GM12878 (cell line): ENCODE data around the gene RAP1GAP2. TPM values are rescaled to one million over a fixed set of nuclear protein-coding genes. Genes with fewer than 3 reads are reported as not detected.

ENCODE experiments used
- ATAC-seq: fragments of 200-7000 bp; cut with Tn5 transposase; 3 replicates; pipeline ENCODE4 v1.9.1; 2020; ENCODE audit warnings: mild to moderate bottlenecking, moderate library complexity
- BruUV-seq: library from RNA; stranded (reverse); fragments of 400-500 nt; replicated peaks from 2 replicates; lab custom pipeline; 2021; lab: Mats Ljungman, UMichigan
- CTCF ChIA-PET: fragments of 300-600 bp; sonication (Branson Sonifier 250); formaldehyde crosslinking; extraction: SDS; loops from one replicate; lab custom pipeline; 2021; ENCODE audit warnings: inconsistent platforms; lab: Yijun Ruan, JAX
- POLR2A ChIA-PET: fragments of 350-600 bp; formaldehyde crosslinking; extraction: SDS; loops from one replicate; lab custom pipeline; 2021; ENCODE audit warnings: inconsistent platforms; lab: Charles Lee
- RAD21 ChIA-PET: fragments of 300-600 bp; sonication (Branson Sonifier 250); formaldehyde crosslinking; loops from one replicate; lab custom pipeline; 2023; ENCODE audit warnings: antibody characterized with exemption; ENCODE audit not compliant: unreplicated experiment; lab: Charles Lee
- SMC1A ChIA-PET: fragments of 300-600 bp; sonication (Branson Sonifier 250); formaldehyde crosslinking; loops from one replicate; lab custom pipeline; 2023; ENCODE audit not compliant: unreplicated experiment, uncharacterized antibody; lab: Charles Lee
- DNase-seq: peaks from one replicate; pipeline ENCODE4 v3.0.0-alpha.2; 2011; ENCODE audit warnings: low read depth, low spot score
- FAIRE-seq: peaks from 3 replicates; lab custom pipeline; 2011; peaks lifted over from hg19 to GRCh38; lab: Jason Lieb, UNC
- H2AFZ ChIP-seq: 2 replicates; pipeline ENCODE4 v1.6.0; 2011; ENCODE audit warnings: low read depth, low read length, control low read depth; ENCODE audit not compliant: control insufficient read depth
- H3K27ac ChIP-seq: 2 replicates; pipeline ENCODE4 v1.5.1; 2011; ENCODE audit warnings: control low read depth; ENCODE audit not compliant: control insufficient read depth, insufficient read depth
- H3K27me3 ChIP-seq, 2 experiments: replicated peaks in 1 of 2; 2 replicates each; pipeline versions ENCODE4 v1.6.0 to v1.6.1; 2011; ENCODE audit warnings: low read length in 1 of 2; ENCODE audit not compliant: control insufficient read depth in 2 of 2, insufficient read depth in 2 of 2
- H3K36me3 ChIP-seq, 2 experiments: 2 replicates each; pipeline ENCODE4 v1.5.1; 2011; ENCODE audit warnings: low read length in 1 of 2; ENCODE audit not compliant: control insufficient read depth in 2 of 2, insufficient read depth in 2 of 2
- H3K4me1 ChIP-seq: 2 replicates; pipeline ENCODE4 v1.6.1; 2011; ENCODE audit warnings: mild to moderate bottlenecking, low read length, moderate library complexity, mixed read lengths; ENCODE audit not compliant: control insufficient read depth, insufficient read depth
- H3K4me2 ChIP-seq: 2 replicates; pipeline ENCODE4 v1.6.0; 2011; ENCODE audit warnings: control low read depth; ENCODE audit not compliant: control insufficient read depth, insufficient read depth
- H3K4me3 ChIP-seq: fragments of 200-600 bp; sonication (generic); 2 replicates; pipeline ENCODE4 v1.5.1; 2016
- H3K79me2 ChIP-seq: 2 replicates; pipeline ENCODE4 v1.6.0; 2011; ENCODE audit warnings: low read length; ENCODE audit not compliant: control insufficient read depth, insufficient read depth
- H3K9ac ChIP-seq: 2 replicates; pipeline ENCODE4 v1.8.0; 2011; ENCODE audit warnings: low read length, control low read depth, mixed read lengths; ENCODE audit not compliant: control insufficient read depth, insufficient read depth
- H3K9me3 ChIP-seq: replicated peaks from 3 replicates; pipeline ENCODE4 v1.5.1; 2011; ENCODE audit warnings: mild to moderate bottlenecking, low read length; ENCODE audit not compliant: control insufficient read depth, insufficient read depth
- H4K20me1 ChIP-seq: 2 replicates; pipeline ENCODE4 v1.6.0; 2011; ENCODE audit not compliant: control insufficient read depth, insufficient read depth
- BACH1 ChIP-seq: fragments of 450-650 bp; IDR thresholded peaks from 2 replicates; pipeline ENCODE4 v1.6.1; 2017; ENCODE audit warnings: mild to moderate bottlenecking, borderline replicate concordance
- CEBPB ChIP-seq, 2 experiments: fragments of 150-350 bp in 1 of 2; IDR thresholded peaks; 2 replicates each; pipeline ENCODE4 v1.6.1; 2012 to 2014; ENCODE audit warnings: low read depth in 2 of 2, low read length in 2 of 2, borderline replicate concordance in 1 of 2, inconsistent platforms in 1 of 2
- CHD1 ChIP-seq: IDR thresholded peaks from 2 replicates; pipeline ENCODE4 v1.6.1; 2012; ENCODE audit warnings: low read depth, low read length, improper control_type of control experiment
- EED ChIP-seq: sonication (generic); IDR thresholded peaks from 2 replicates; pipeline ENCODE4 v1.6.1; 2016; ENCODE audit warnings: antibody characterized with exemption, low read depth
- IRF5 ChIP-seq: fragments of 450-650 bp; IDR thresholded peaks from 2 replicates; pipeline ENCODE4 v1.6.1; 2017; ENCODE audit warnings: borderline replicate concordance
- NFIC ChIP-seq: IDR thresholded peaks from 2 replicates; pipeline ENCODE4 v1.6.1; 2012; ENCODE audit warnings: low read depth, mild to moderate bottlenecking, inconsistent platforms, low read length, moderate library complexity
- NFYB ChIP-seq: IDR thresholded peaks from 2 replicates; pipeline ENCODE4 v1.6.1; 2011; ENCODE audit warnings: low read depth, mild to moderate bottlenecking, low read length, improper control_type of control experiment, moderate library complexity; ENCODE audit not compliant: insufficient read depth
- RFX5 ChIP-seq: IDR thresholded peaks from 2 replicates; pipeline ENCODE4 v1.6.1; 2011; ENCODE audit warnings: low read depth, low read length, improper control_type of control experiment
- RUNX3 ChIP-seq: IDR thresholded peaks from 2 replicates; pipeline ENCODE4 v1.6.1; 2012; ENCODE audit warnings: low read length, inconsistent platforms
- TCF7 ChIP-seq: IDR thresholded peaks from 2 replicates; pipeline ENCODE4 v1.6.1; 2014; ENCODE audit warnings: antibody characterized with exemption, borderline replicate concordance
- USF1 ChIP-seq: IDR thresholded peaks from 2 replicates; pipeline ENCODE4 v1.6.1; 2011; ENCODE audit warnings: borderline replicate concordance, low read depth, mild to moderate bottlenecking, moderate library complexity, mixed read lengths, low read length; ENCODE audit not compliant: insufficient read depth; ENCODE audit errors: extremely low read length
- ZNF24 ChIP-seq: fragments of 450-650 bp; IDR thresholded peaks from 2 replicates; pipeline ENCODE4 v1.6.1; 2017; ENCODE audit warnings: antibody characterized with exemption, mild to moderate bottlenecking
- ZNF274 ChIP-seq: IDR thresholded peaks from one replicate; pipeline ENCODE4 v1.8.0; 2011; ENCODE audit not compliant: insufficient read length, insufficient read depth
- ZNF687 ChIP-seq: fragments of 450-650 bp; IDR thresholded peaks from 2 replicates; pipeline ENCODE4 v1.6.1; 2017; ENCODE audit warnings: mild to moderate bottlenecking, moderate library complexity
- WGBS: methylation state at CpG from one replicate; pipeline ENCODE4 v1.1.6; 2016; ENCODE audit warnings: low lambda C conversion rate; ENCODE audit not compliant: insufficient replicate concordance, insufficient coverage; ENCODE audit errors: missing lambda C conversion rate; 5-methylcytosine and 5-hydroxymethylcytosine counted together
- in situ Hi-C: fragments of 300-500 bp; cut with MboI; formaldehyde crosslinking; loops from 9 replicates; pipeline ENCODE4 v1.14.3; 2018; ENCODE audit warnings: mixed read lengths
- intact Hi-C: fragments of 100-400 bp; cut with micrococcal nuclease; formaldehyde crosslinking; loops from one replicate; pipeline ENCODE4 v1.14.2; 2022; ENCODE audit not compliant: unreplicated experiment
- polyA plus RNA-seq, 11 experiments: library from polyadenylated mRNA; depleted of rRNA in 4 of 11; unstranded in 6 of 11; stranded (reverse) in 5 of 11; fragments of >200 nt; fragmentation: Nextera tagmentation in 4 of 11; fragmentation: Illumina TruSeq in 1 of 11; extraction: Ambion mirVana in 4 of 11; extraction: Trizol in 1 of 11; gene quantifications; 1 replicate in 1 of 11; 2 replicates in 10 of 11; pipeline versions ENCODE4 v1.2.1 to v1.2.3, GENCODE V29; 2011 to 2016; ENCODE audit warnings: inconsistent platforms in 2 of 11, missing spikeins in 2 of 11, low read depth in 1 of 11
- total RNA-seq, 4 experiments: library from RNA; depleted of rRNA in 3 of 4; stranded (reverse); fragments of >200 nt in 3 of 4; fragmentation: Illumina TruSeq in 1 of 4; extraction: Trizol in 1 of 4; gene quantifications; 2 replicates each; pipeline versions ENCODE4 v1.2.1 to v1.2.3, GENCODE V29; 2013 to 2021

Gene RAP1GAP2
- total and polyA plus RNA-seq, 10 of the 15 experiments (the other 5 are each of a cell fraction or from before 2014, with no cell fraction given): 0.03 to 0.95 (median 0.49) TPM; not detected in 2

- no peak for TF ChIP-seq USF1
- no peak for TF ChIP-seq RFX5
- no peak for TF ChIP-seq ZNF274
- no peak for TF ChIP-seq BACH1
- no peak for TF ChIP-seq CHD1
- TF ChIP-seq RUNX3: no peak
- TF ChIP-seq TCF7: no peak
- TF ChIP-seq ZNF687: no peak
- TF ChIP-seq, all 136 proteins: peak for 0
Observed at GRCh38 chr17:2940352-2940751, 144.1 kb downstream of the RAP1GAP2 start (continued).

- no peak for ATAC-seq
- intact Hi-C loops: no loop called here
- Histone ChIP-seq H3K36me3 (no peaks in the 10 kb centered on the region), H3K4me1 (no peaks in the 10 kb centered on the region), H3K9ac (no peak overlapping the region), H3K4me3 (no peak overlapping the region), H3K27ac (no peak overlapping the region), H3K4me2 (no peak overlapping the region), H3K9me3 (no peaks in the 10 kb centered on the region), H3K79me2 (no peaks in the 10 kb centered on the region), H3K27me3 (no peaks in the 10 kb centered on the region; a peak in 1 of 4 replicates), H4K20me1 (no peaks in the 10 kb centered on the region), H2AFZ (no peak overlapping the region)
- in situ Hi-C loops: no loop called here
- RAD21 ChIA-PET: no interaction called here
- WGBS: 71% methylated on average over 11 of the region's 11 CpGs
- SMC1A ChIA-PET: no interaction called here
- DNase-seq: no peak
- POLR2A ChIA-PET: no interaction called here
- CTCF ChIA-PET: interaction anchor here (1.1 to 1.5 kb wide), 2 partner anchors 14 to 84 kb away, joined by 3 read pairs; no protein-coding TSS in a partner anchor
- no TSS peak for BruUV-seq
- FAIRE-seq: no peak
- TF ChIP-seq CEBPB (IDR thresholded peaks at IDR 0.05; ENCODE audit: borderline replicate concordance in 1 of 2, low read depth in 2 of 2, low read length in 2 of 2) (no peak), ZNF24 (no peak), ZNF687 (no peak), EED (no peak), NFYB (no peak), NFIC (no peak), IRF5 (no peak)
Observed at GRCh38 chr17:2943981-2944380, 147.7 kb downstream of the RAP1GAP2 start.
